GM18505 (cell line): ENCODE data around the gene GSX2.
A peak's percentile ranks its signal among the peaks of the same experiment; 100 is the strongest.

Source experiments
- ATAC-seq: cut with Tn5 transposase; IDR thresholded peaks from one replicate; pipeline ENCODE4 v1.9.1; 2021; ENCODE audit not compliant: unreplicated experiment
- POLR2A ChIP-seq: IDR thresholded peaks from 4 replicates; pipeline ENCODE4 v1.6.1; 2011; ENCODE audit warnings: borderline replicate concordance; ENCODE audit not compliant: insufficient read depth, insufficient read length; ENCODE audit errors: extremely low read depth

Gene GSX2

DNA sequence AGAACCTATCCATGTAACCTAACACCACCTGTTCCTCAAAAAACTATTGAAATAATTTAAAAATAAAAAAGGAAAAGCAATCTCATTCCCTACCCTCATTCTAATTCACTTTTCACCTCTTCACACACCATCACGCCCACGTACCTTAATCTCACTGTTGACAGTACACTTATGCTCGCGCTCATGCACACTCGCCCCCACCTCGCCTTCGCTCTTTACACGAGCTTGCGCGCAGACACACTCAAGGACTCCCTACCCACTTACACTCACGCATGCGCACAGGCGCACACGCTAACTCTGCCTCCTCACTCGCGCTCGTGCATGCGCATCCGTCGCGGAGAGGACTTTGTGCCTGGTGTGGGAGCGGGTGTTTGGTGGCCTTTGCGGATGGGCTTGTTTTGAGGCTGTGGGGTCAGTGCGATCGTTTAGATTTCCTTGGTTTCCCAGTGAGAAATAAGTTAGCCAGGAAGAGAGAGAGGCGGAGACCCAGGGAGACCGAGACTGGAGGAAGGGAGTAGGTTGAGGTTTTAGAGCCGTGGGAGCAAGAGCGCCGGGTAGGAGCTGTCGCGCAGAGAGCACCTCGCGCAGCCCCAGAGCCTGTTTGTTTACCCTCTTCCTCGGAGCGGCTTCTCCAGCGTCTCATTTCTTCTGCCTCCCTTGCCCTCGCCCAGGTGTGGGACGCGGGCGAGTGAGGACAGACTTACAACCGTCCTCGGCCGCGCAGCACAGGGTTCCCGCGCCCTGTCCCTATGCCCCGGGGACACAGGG lies 8.1 kb upstream of the GSX2 start:
- ATAC-seq = peak; percentile 68
- no peak for TF ChIP-seq POLR2A

DNA sequence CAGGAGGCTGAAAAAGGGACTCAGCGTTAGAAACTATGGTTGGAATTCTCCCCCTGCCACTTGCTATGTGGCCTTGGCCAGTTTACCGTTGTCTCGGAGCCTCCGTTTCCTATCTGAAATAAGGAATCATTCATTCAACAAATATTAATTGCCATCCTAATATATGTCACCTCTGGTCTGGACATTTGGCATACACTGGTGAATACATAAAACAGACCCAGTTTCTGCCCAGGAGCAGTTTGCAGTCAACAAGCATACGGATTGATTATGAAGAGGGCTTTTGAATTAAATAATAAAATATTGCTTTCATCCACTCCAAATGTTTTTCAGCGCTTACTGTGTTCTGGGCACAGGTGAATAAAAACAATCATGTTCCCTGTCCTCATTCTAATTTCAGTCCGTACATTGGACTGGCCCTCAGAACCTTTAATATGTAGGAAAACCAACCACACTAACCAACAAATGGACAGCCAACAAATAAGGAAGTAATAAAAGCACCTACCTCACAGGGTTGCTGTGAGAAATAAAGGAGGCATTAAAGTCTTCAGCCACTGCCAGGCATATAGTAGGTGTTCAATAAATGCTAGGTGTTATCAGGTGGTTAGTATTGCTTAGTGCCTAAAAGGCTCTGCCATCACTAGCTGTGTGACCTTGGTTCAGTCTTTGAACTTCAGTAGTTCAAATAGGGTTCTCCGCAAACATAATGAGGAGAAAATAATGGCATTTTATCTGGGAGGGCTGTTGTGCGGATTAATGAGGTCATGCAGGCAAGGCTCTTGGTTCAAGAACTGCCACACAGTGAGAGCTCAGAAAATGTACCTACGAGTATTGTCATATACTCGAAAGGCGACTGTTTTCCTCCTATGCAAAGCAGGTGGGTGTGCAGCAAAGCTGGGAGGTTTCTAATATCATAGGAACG lies 7.3 kb upstream of the GSX2 start:
- no peak for ATAC-seq
- TF ChIP-seq POLR2A = no peak

DNA sequence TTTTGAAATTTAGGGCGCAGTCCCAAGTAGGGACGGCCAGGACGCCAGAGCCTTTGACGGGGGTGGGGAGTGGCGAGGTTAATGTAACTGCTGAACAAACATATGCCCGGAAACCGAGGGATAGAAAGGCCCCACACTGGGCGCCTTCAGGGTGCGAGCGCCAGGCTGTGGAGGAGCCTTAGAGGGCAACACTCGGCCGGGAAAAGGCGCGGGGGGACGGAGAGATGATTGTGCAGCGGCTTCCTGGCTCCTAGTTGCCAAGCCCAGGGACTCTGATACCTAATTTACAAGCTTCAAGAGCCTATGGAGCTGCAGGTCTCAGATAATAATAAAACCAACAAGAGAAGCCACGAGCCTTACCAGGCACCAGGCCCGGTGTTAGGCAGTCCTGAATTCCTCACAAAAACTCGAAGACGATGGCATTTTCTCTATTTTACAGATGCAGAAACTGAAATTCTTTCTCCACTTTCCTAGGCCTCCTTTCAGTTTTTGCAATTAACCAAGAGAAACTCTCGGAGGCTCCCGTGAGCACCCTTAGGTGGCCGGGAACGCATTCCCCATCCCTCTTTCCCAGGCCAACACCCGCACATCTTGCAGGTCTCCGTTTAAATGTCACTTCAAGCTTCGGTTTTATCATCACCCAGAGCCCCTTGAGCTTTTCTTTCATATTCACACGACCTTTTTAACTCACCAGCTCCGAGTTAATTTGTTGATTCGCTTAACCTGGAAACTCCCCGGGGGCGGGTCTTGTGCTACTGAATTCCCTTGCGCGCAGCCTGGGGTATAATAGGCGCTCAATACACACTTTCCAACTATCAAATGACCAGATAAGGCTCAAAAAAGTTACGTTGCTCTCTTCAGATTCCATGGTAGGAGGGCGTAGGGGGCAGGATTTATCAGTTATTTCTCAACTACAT lies 6.4 kb upstream of the GSX2 start:
- no peak for TF ChIP-seq POLR2A
- ATAC-seq = no peak

DNA sequence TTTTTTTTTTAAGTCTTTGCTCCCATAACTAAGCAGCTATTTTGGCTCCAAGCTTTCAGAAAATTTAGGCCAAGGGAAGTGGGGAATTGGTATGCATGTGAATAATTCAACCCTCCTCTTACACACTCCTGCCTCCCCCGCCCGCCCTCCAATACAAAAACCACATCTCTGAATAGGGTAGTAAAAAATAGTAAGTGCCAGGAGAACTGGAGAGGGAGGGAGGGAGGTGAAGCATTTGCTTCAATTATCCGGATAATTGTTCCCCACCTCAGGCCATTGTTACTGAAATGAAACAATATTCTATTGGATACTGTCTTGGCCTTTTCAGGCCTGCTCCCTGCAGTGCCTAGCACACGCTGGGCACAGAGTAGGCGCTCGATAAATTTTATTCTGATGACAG lies 5.5 kb upstream of the GSX2 start:
- no peak for TF ChIP-seq POLR2A
- no peak for ATAC-seq

DNA sequence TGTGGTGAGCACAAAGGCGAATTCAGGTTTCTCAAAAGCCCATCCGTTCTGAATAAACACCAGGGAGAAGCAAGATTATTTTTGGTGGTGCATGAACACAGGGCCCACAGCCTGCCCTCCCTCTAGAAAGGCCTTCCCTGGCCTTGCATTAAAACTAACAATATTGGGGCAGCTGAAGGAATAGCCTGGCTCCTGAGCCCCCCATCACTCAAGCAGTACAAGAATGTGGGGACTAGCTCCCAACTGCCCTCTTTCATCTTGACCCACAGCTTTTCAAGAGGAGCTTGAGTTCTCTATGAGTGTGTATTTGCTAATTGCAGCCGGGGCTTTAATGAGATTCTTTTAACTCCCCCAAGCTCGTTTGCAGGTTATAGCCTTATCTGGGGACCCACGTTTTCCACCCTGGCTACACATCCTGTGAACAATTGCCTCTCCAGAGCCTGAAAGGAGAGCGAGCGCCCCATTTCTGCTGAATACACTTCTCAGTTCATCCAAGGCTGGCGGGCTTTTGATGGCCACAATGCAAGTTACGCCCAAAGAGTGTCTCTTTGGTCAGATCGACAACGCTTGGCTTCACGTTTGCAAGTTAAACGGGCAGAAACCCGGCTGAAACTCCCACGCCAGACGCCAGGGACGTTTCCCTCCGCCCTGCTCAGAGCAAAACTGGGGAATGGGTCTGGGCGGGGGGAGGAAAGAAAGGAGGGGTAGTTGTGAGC lies 4.7 kb upstream of the GSX2 start:
- no peak for ATAC-seq
- TF ChIP-seq POLR2A = no peak

DNA sequence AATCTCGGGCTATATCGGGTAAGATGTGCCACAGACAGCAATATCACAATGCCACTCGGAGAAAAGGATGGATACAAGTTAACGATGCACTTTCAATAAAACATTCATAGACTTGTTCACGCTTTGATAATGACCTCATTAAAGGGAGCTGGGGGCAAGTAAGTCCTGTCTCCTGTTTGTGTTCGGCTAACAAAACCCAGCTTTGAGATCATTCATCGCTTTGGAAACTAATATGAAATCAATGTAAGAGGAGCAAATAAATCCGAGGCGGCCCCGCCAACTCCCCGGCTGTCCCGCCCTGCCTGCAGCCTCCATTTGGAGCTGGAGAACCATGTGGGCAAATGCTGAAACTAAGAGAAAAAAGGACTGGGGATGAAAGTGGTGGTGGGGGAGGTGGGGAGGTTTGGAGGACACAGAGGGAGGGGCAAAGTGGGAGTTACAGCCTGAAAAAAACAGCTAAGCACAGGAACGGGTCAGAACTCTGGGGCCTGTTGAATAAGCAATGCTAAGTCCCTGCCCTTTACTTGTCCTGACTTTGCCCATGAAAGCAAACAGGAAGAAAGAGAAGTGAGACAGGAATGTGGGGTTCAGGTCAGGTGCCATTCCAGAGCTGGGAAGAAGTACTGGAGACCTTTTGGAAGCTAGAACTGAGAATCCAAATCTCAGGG lies 3.5 kb upstream of the GSX2 start:
- no peak for TF ChIP-seq POLR2A
- no peak for ATAC-seq

DNA sequence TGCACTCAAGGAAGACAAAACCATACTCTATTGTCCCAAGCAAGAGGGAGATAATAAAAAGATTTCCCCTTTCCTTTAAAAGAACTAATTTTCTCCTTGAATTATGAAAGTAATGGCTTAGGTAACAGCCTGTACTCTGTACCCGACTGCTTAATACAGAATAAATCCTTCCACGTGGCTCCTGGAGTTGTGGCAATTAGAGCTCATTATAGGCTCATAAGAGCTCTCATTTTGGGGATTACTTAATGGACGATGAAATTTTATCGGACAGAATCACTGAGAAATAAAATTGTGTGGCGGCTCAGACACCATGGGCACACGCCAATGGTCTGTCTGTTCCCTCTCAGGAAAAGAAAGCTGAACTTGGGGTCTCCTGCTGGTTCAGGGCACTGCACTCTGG lies 2.8 kb upstream of the GSX2 start:
- no peak for TF ChIP-seq POLR2A
- no peak for ATAC-seq

DNA sequence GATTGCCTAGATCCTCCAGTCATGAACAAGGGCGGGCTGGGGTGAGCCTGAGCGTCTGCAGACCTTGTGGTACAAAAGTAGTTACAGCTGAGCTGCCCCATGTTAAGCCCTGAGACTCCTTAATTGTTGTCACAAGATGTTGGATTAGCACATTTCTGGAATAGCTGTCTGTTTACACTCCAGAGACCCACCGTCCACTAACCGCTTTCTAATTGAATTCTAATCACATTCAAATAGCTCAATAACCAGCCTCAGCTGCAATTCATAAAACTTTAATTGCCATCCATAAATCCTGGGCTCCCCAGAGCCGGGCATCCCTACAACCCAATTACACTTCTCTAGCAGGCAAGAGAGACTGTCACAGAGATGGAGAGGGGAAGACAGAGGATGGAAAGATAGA lies 1.6 kb upstream of the GSX2 start:
- no peak for ATAC-seq
- TF ChIP-seq POLR2A = no peak

DNA sequence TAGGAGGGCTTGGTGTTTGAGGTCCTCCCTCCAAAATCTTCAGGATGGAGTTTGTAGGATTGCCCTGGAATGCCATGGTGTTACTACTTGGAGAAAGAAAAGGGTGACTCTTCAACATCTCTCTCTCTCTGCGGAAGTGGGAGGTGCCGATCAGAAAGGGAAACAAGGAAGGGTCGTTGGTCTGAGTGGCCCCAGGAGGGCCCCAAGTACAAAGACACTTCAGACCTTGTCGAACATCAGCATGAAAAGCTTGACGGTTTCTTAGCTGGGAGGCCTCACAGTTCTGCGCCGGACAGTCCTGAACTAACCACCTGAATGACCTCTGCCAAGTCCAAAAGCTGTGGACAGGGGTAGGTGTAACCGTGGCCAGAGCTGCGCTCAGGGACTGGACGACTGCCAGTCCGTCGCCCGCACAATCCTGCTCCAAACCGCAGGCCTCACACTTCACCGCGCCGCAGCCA lies 646 bp upstream of the GSX2 start:
- no peak for ATAC-seq
- TF ChIP-seq POLR2A = no peak

DNA sequence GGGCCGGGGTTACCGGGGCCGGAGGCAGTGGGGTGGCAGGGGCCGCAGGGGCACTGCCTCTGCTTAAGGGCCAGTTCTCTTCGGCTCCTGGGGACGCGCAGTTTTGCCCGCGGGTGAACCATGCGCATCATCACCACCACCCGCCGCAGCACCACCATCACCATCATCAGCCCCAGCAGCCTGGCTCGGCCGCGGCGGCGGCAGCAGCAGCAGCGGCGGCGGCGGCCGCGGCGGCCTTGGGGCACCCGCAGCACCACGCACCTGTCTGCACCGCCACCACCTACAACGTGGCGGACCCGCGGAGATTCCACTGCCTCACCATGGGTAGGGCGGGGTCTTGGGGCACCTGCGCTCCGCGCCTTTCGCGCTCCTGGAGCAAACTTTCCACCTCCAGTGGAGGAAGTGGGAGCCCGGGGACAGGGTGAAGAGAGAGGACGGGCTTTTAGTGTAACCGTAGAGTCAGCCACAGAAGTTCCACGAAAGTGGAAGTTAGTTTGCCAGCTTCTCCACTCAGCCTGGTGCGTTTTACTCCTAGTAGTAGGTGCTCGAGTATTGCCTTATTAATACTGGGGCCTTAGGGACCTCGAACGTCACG lies 729 bp downstream of the GSX2 start:
- ATAC-seq = no peak
- TF ChIP-seq POLR2A = no peak

DNA sequence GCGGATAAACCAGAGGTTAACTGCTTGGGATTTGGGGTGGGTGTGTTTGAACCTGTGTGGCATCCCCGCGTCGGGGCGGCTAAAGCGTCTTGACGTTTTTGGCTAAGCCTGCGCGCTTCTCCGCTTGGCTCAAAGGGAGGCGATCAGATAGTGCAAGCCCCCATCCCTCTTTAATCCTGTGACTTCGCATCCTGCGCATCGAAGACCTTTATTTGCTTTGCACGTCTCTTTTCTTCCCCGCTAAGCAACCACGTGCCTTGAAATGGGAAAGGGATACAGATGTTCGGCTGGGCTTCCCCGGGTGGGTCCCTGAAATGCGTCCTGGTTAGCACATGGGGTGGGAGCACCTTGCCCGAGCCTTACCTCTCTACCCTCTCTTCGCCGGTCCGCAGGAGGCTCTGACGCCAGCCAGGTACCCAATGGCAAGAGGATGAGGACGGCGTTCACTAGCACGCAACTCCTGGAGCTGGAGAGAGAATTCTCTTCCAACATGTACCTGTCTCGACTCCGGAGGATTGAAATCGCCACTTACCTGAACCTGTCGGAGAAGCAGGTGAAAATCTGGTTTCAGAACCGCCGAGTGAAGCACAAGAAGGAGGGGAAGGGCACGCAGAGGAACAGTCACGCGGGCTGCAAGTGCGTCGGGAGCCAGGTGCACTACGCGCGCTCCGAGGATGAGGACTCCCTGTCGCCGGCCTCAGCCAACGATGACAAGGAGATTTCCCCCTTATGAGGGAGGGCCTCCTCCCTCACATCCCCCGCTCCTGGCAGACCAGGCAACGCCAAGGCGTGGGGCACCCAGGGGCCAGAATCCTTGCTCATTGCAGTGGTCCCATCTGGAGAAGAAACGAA lies 1.5 kb downstream of the GSX2 start:
- no peak for TF ChIP-seq POLR2A
- no peak for ATAC-seq
